ENCODE measurements around the gene GHRL.

GHRL gene

GRCh38 chr3:10238345-10239183, 54.2 kb downstream of the GHRL start:
- no peak for DNase-seq

Measured in NCI-H226 (cell line).